ENCODE results near the gene CRIP1.

DNA sequence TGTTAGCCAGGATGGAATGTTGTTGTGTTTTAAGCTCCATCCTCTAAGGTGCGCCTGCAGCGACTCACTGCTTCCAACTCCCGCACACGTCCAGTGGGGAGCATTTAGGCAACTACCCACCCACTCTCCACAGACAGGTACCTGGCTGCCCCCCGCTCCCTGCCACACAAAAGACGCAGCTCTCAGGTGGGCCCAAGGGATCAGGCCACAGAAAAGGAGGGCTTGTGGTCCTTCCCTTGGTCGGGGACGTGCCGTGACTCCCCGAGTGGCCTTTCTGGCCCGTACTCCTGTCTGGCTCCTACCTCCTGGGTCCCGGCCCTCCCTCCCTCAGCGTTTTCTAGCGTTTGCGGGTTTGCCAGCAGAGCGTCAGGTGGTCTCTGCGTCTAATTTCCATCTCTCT lies 20.6 kb downstream of the CRIP1 start:
- no peak for TF ChIP-seq POLR2AphosphoS5 (IDR thresholded peaks at IDR 0.05; ENCODE audit: insufficient read depth in 1 of 2, low read depth in 1 of 2)
- no peak for TF ChIP-seq POLR2A (IDR thresholded peaks at IDR 0.05)

All from vagina (tissue), 2 donors.